GM12874 (cell line): ENCODE results near the gene CHRNG.

Experiments used
- TF ChIP-seq, protein P1 (sequence below): IDR thresholded peaks from 2 replicates; pipeline ENCODE4 v1.5.1; 2011; ENCODE audit warnings: low read depth, mild to moderate bottlenecking, control low read depth, low read length, moderate library complexity; ENCODE audit not compliant: insufficient read depth

The CHRNG gene

DNA sequence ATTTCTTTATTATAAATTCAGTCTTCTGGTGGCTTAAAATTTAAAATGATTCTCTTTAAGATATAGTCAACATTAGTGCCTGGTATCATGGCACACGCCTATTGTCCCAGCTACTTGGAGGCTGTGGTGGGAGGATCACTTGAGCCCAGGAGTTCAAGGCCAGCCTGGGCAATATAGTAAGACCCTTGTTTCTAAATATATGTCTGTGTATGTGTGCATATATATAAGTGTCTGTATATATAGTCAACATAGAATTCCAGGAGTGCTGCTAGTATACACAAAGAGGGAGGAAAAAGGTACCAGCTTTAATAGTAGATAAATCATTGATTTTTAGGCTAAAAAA, 35.9 kb downstream of the CHRNG start:
- TF ChIP-seq, protein P1, sequence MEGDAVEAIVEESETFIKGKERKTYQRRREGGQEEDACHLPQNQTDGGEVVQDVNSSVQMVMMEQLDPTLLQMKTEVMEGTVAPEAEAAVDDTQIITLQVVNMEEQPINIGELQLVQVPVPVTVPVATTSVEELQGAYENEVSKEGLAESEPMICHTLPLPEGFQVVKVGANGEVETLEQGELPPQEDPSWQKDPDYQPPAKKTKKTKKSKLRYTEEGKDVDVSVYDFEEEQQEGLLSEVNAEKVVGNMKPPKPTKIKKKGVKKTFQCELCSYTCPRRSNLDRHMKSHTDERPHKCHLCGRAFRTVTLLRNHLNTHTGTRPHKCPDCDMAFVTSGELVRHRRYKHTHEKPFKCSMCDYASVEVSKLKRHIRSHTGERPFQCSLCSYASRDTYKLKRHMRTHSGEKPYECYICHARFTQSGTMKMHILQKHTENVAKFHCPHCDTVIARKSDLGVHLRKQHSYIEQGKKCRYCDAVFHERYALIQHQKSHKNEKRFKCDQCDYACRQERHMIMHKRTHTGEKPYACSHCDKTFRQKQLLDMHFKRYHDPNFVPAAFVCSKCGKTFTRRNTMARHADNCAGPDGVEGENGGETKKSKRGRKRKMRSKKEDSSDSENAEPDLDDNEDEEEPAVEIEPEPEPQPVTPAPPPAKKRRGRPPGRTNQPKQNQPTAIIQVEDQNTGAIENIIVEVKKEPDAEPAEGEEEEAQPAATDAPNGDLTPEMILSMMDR: no peak

DNA sequence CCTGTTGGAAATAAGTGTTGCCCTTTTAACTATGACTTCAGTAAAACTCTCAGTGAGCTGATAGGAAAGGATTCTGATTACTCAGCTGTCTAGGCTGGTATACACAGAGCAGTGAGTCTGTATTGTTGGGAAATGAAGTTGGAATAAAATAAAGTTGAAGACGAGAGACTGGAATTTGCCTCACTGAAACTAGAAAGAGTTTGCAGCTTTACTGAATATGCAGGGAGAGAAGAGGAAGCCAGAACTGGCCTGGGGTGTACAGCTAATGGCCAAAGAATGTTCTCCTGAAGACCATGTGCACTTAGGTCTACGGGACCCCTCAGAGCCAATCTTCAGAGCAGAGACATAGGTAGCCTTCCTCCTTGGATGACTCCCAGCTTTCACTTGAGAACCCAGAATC, 37.5 kb downstream of the CHRNG start:
- TF ChIP-seq, protein P1: no peak

DNA sequence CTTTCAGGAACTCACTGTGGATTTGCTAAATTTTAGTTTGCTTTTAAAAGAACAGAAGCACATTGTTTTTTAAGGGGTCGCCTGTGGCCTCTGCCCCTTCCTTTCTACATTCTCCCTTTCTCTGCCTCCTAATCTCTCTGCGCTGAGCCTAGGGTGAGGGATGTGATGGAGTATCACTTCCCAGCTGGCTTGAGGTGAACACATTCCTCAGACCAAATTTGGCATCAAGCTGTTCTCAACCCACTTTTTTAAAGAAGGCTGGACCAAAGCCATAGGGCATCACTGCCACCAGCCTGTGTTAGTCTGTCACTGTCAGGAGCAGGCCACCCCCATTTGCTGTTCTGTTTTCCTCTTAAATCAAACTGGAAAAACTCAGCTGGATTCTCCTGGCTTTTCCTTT, 38.3 kb downstream of the CHRNG start:
- TF ChIP-seq, protein P1: no peak

DNA sequence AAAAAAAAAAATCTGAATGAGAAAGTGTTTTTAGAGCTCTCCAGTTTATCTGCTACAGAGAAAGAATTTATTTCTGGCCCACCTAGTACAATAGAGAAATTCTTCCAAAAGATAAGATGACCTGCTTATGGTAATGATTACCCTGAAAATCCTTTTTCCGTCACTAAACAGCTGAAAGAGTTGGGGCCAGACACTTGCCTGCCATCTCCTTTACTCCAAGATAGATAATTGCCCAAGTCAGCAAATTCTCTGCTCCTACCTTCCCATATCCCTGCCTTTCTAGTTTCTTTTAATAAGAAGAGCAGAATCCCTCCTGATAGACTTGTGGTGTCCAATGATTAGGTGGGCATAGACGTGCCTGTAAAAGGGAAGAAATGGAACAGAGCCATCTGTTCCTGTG, 39.1 kb downstream of the CHRNG start:
- TF ChIP-seq, protein P1: no peak

DNA sequence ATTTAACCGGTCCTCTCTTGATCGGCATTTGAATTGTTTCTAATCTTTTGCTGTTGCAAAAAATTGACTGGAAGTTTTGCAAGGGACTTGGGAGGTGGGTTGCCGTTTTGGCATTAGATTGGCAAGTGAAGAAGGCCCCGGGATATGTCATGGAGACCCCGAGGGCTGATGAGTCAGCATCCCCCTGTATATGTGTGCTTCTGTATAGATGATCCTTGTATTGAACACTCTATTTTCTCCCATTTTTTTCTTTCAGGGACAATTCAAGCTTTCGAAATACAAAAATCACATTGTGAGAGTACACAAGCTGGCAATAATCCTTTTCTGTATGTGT, 41.1 kb downstream of the CHRNG start:
- TF ChIP-seq, protein P1: no peak

DNA sequence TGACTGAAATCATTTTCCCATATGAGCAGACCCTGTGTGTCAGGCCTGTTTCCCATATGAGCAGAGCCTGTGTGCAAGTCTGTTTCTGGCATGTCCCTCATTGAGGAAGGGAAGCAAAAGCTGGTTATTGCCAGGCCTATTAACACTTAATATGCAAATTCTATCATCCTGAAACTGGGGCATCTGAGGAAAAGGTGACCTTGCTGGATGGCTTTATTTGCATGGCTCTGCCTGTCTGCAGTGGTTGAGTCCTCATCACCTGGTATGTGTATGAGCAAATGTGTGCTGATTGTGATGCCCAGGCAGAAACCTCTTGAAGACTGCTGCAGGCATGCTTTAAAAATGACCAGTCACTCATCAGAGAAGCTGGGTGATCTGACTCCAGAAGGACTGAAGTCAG, 42.2 kb downstream of the CHRNG start:
- TF ChIP-seq, protein P1: no peak

DNA sequence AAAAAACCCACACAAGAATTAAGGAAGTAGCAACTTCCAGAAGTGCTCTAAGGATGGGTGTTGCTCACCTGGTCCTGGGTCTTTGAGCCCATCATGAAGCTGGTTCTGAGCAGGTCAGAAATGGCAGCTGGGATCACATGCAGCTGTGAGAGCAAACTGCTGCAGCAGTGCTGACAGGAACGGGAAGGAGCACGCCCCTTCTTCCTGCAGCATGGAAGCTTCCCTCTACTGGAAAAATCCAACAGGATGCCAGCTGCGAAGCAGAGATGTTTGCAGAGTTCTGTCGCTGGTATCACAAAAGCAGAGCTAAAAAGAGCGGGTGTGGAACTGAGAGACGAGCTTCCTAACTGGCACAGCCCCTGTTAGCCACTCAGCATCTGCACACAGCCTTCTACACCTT, 44.7 kb downstream of the CHRNG start:
- TF ChIP-seq, protein P1: no peak

DNA sequence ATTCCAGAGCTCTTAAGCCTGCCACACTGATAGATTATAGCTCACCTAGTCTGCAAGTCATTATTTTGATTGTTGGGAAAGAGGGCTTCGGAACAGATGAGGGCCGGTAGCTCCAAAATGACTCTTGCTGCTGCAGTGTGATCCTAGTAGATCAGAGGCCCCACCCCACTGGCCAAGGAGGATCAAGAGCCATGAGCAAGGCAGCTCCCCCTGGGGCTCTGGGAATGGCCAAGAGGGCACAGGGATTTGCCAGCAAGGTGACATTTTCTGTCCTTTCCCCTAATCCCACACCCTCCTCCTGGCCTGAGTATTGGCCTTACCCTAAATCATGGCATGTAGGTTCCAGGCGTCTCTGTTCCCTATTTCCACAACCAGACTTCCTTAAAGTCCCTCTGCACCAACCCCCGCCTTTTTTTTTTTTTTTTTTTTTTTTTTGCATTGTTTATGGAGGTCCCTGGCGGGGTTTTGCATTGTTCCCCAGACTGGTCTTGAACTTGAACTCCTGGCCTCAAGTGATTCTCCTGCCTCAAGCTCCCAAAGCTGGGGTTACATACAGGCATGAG, 47.5 kb downstream of the CHRNG start:
- TF ChIP-seq, protein P1: no peak
